22Rv1 (cell line): ENCODE results near the gene RAB5B.

ENCODE experiments used
- H3K27ac ChIP-seq: fragments of 450-650 bp; 2 replicates; pipeline ENCODE4 v1.5.1; 2017
- CTCF ChIP-seq: fragments of 450-650 bp; IDR thresholded peaks from 2 replicates; pipeline ENCODE4 v1.5.1; 2017; ENCODE audit warnings: mild to moderate bottlenecking
- ZFX ChIP-seq: fragments of 450-650 bp; IDR thresholded peaks from 2 replicates; pipeline ENCODE4 v1.6.1; 2017; ENCODE audit warnings: antibody characterized with exemption, borderline replicate concordance

The RAB5B gene

GRCh38 chr12:55966408-55967281 lies 7.2 kb upstream of the RAB5B start, which contains the start of gene CDK2:
Gene CDK2 (plus strand): TSS chr12:55966830. CDS start chr12:55967009, 179 bp downstream.
- H3K27ac ChIP-seq: peak within 1 kb of the TSS; percentile 79
- TF ChIP-seq ZFX (no peak), CTCF (no peak)

- peak overlapping the region; percentile 13; the same call in 1 of the 2 replicates for H3K27ac ChIP-seq
- TF ChIP-seq ZFX: no peak
- no peak for TF ChIP-seq CTCF
These were observed 4.5 kb upstream of the RAB5B start for GRCh38 chr12:55969356-55969755.

GRCh38 chr12:55970775-55971174 lies 3.1 kb upstream of the RAB5B start:
- TF ChIP-seq CTCF (no peak), ZFX (no peak)
- H3K27ac ChIP-seq: peak overlapping the region; percentile 89

- peak overlapping the region; percentile 89 for H3K27ac ChIP-seq
- TF ChIP-seq ZFX (no peak), CTCF (no peak)
These were observed 1.8 kb upstream of the RAB5B start for GRCh38 chr12:55972042-55972441.

GRCh38 chr12:55972456-55972855 lies 1.4 kb upstream of the RAB5B start:
- no peak for TF ChIP-seq CTCF
- TF ChIP-seq ZFX: no peak
- H3K27ac ChIP-seq: peak overlapping the region; percentile 89

- H3K27ac ChIP-seq: peak overlapping the region; percentile 89
- TF ChIP-seq ZFX: no peak
- TF ChIP-seq CTCF: no peak
These were observed 823 bp upstream of the RAB5B start for GRCh38 chr12:55972911-55973598.

- no peak for TF ChIP-seq ZFX
- TF ChIP-seq CTCF: no peak
- H3K27ac ChIP-seq: peak overlapping the region; percentile 89
These were observed 441 bp downstream of the RAB5B start for GRCh38 chr12:55974308-55974730.
